GM21825 (cell line): ENCODE data around the gene ITPR2.
A peak's percentile ranks its signal among the peaks of the same experiment; 100 is the strongest.

Experiments used
- ATAC-seq: cut with Tn5 transposase; IDR thresholded peaks from one replicate; pipeline ENCODE4 v1.9.1; 2021; ENCODE audit warnings: mild to moderate bottlenecking, moderate library complexity; ENCODE audit not compliant: unreplicated experiment

Gene ITPR2

DNA sequence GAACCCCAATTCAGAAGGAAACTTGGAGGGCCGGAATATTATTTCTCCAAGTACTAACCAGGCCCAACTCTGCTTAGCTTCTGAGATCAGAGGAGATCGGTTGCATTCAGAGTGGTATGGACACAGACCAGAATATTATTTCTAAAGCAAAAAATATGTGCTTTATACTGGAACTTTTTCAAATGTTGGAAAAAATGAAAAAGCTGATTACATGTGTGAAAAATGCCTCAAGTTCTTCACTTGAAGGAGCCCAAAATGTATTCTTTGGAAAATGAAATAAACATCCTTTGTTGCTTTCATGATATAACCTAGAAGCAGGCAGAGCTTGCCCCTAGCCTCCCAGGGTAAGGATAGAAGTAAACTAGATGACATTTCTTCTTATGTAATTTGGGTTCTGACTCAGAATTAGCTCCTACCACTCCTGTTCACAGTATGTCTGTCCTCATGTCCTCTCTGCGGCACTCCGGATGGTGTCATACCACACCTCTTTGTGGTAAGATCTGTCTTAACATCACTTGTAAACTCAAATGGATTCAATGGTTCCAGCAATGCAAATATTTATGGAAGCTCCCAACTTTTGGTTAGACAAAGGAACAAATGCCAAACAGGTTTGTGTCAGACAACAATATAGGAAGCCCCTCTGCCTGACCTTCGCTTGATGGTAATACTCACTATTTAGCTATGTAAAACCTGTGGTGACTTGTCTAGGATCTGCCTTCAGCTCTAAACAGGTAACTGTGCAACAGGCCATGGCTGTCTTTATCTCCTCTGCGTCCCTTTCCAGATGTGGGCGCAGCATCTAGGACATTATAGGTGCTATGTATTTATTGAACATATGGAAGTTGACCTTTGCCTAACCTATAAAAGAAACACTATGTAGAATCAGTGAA is 459.1 kb downstream of the ITPR2 start:
- ATAC-seq, result no peak

DNA sequence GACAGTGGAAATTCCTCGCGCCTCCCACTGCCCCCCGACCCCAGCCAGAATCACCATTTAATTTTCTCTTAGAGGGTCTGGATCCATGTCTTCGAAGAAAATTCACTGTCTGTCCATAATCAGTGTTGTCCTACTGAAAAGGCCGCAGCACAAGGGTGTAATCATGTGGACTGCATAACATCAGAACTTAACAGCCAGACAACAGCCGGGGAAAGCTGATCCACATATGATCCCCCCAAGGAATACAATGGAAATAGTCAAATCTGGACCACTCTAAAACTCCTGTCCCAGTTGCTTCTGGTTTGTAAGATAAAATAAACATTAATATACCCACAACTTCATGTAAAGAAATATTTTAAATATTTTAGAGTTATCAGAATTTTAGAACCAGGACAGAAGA is 460.1 kb downstream of the ITPR2 start:
- no peak for ATAC-seq

DNA sequence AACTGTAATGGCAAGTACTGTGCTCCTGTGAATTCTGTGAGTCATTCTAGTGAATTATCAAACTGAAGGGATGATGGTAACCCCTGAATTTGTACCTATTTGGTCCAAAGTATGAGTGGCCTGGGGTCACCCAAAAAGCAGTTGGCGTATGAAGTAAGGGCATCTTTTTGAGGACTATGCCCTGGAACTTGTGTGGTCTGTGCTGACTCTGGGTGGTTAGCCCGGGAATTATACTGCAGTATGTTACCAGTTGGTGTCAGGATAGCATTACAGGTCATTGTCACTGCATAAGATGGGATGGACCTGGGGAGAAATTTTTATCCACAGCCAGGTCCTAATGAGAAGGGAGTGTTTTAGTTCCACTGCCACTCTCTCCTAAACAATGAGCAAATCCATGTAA is 462.9 kb downstream of the ITPR2 start:
- ATAC-seq, result no peak

DNA sequence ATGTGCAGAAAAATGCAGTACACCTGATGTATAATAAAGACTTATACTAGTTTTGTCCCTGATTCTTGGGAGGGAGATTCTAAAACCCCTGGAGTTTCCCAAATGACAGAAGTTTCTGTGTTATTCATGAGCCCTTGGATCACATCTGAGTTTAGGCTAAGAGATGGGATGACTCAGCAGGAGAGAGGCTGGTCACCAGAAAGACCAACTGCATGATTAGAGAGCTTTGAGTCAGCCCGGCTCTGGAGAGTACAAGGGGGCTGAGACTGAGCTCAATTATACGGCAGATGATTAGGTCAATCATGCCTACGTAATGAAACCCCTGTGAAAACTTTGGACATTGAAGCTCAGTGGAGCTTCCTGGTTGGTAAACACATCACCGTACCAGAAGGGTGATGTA is 463.4 kb downstream of the ITPR2 start:
- ATAC-seq, result no peak

DNA sequence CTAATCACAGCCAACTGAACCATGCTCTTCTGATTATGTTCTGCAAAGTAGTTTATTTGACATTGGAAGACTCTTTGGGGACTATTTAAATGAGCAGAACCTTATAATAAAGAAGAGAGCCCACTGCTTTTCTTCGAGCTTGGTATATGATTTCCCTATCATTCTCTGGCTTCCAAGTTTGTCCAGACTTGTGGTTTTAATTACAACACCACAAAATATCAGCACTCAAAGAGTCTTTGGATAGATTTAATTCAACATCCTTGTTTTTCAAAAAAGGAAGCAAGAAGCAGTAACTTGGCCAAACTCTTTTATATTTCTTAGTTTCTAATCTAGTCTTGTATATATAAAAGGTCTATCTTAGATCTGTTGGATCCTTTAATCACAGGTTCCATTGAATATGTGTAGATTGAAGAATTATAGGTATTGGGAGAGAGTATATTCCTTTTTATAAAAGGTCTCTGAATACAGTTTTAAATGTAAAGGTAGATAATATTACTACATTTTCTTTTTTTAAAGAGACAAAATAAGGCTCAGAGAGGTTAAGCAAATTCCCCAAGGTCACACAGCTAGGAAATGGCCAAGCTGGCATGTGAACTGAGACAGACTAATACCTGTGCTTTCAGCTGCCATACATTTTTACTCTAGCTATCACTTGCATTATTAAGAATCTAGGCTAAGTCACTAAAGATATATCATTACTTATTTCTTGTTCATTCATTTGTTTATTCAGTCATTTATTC is 464.8 kb downstream of the ITPR2 start:
- ATAC-seq, result no peak

DNA sequence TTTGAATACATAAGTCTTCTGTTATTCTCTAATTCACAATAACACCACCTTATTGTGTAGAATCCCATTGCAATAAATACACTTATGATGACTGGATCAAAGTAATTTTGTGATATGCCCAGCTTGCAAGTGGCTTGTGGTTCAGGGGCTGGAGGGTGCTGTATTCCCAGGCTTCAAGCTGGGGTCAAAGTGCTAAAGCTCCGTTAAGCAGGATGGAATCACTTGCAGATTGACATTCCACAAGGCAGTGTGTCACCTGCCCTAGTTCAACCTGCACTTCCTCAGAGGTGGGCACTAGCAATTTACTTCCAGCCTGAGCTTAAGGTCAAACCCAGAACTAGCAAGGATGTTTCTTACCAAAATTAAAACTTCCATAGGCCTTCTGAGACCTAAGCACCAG is 471.0 kb downstream of the ITPR2 start:
- ATAC-seq, result no peak

DNA sequence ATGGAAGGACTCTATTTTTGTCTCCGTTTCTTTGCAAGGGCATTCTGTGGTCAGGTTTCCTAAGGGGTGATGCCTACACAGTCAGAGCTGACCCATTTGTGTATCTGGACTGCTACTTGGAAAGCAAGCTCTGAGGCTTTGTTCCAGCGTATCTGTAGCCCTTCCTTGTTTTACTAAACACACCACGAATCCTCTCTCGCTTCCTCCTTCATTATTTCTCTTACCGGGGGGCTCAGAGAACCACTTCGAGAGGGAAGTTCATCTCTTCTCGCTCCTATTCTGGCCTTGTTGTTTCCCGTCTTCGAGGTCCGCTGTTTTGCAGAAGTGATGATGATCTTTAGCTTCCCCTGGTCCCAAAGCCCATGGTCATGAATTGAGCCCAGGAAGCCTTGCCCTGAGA is 472.9 kb downstream of the ITPR2 start:
- ATAC-seq, result no peak

DNA sequence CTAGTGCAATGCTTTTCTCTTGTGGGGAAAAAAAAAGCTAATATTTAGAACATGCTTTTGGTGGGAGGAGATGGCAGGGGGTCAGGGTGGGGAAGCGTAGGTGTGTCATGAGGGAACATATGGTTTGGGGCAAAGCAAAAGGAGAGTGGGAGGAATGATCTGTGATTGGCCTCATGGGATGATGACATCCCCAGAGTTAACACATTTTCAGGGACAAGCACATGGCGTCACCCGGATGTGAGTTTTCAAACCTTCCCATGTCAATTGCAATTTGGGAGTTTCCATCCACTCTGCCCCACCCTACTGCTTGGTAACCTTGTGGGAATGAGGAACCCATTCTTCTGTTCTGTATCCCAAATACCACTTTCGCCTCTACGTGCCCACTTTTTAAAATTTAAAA is 473.4 kb downstream of the ITPR2 start:
- no peak for ATAC-seq

DNA sequence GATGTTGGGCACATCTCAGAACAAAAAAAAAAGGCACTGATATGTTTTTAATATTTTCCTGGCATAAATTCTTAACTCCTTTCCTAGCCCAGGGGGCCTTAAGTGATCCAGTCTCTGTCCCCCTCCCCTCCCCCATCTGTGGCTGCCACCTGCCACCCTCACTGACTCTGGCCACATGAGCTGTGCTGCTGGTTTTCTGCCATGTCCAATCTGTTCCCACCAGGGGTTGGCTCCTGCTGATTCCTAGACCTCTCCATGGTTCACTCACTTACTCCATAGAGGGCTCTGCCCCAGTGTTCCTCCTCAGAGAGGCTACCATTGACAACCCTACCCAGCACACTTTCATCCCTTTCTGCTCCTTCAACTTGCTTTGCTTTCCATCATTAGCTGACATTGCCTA is 474.3 kb downstream of the ITPR2 start:
- no peak for ATAC-seq

DNA sequence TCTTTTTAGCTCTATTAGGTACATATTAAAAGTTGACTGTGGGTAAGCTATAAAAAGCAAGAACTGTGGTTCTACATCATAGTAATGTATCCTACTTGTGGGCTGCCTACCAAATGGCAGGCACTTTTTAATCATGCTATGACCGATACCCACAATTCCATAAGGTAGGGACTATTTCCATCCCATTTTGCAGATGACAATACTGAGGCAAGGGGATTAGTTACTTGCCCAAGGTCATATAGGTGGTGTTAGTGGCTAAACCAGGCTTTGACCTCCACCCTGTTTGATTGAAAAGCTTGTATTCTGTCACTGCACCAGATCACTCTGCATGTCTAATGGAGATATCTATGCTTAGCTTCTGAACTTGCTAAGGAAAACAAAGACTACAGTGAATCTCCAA is 485.7 kb downstream of the ITPR2 start:
- no peak for ATAC-seq

DNA sequence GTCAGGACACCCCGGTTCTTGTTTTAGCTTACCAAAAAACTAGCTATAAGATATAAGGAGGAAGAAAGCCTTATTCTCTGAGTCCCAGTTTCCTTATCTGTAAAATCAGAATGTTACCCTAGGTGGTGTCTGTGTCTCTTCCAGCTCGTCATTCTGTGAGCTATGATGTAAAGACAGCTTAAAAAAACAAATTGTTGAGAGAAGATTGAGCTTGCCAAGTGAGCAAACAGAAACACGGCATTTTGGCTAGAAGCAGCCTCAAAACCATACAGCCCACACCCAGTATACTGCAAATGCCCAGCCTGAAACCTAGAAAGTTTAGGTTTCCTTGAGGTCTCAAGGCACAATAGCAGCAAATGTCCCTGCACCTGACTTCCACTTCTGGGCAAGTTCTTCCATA is 486.3 kb downstream of the ITPR2 start:
- no peak for ATAC-seq

DNA sequence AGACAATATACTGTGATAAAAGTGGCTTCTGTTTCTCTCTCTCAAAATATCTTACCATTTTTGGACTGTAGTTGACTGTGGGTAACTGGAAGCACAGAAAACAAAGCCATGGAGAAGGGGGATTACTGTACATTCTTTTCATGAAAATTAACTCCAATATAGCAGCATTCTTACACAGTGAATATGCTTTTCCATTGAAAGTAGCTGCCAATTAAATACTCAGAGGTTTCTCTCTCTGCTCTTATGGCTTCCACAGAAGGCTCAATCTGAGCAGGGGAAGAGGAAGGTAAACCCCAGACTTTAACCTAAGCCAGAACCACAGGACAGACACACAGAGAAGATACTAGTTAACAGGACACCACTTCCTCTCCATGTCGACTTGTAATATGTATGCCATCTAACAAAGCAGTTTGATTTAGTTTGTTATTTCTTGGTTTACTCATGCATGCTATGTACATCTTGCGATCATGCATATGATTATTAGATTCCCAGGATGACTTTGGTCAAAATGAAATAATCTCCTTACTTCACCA is 487.5 kb downstream of the ITPR2 start:
- ATAC-seq, result no peak

DNA sequence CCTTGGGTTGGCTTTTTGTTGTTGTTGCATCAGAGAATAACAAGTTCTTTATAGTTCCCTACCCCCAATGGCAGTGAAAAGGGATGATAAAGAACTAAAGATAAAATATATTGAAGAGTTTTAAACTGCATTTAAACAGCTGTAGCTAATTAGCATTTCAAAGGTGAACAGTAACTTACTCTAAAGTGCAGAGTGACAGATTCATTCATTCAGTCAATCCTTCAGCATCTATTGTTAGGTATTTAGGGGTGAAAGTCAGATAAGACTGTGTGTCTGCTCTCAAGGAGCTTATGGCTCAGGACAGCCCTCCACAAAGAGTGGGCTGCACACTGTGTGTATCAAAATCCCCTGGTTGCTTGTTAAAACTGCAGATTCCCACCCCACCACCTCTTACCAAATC is 491.5 kb downstream of the ITPR2 start:
- ATAC-seq, result no peak

DNA sequence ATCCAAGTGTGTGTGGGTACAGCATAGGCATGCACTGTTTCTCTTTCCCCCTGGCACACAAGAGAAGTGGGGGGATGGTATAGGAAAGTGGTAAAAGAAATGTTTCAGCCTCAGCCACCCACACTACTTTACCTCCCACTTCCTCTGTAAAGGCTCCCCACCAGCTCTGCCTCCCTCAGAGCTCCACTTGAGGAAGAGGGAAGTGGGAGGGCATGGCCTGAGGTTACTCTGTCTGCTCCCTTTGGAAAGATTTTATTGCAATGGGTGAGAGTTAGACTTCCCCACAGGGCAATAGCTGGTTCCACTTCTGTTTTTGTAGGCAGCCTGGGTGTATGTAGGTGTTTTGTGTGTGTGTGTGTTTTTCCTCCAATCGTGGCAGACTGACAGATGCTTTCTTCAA is 492.3 kb downstream of the ITPR2 start:
- peak; percentile 65 for ATAC-seq

DNA sequence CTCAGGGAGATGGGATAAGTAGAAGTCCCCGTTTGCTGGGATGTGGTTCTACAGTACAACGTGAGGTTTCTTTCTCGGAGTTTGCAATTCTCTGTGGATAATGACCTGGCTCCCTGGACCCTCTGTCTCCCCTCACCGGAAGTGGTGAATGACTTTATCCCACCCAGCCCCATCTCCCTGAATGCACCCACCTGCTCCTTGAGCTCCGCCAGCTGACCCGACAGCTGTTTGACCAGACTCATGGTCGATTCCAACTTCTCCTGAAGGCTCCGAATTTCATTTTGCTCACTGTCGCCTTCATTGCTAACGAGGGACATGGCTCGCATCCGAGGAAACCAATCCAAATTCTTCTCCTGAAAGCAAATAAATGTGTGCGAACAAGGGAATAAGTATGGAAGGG is 493.0 kb downstream of the ITPR2 start:
- no peak for ATAC-seq

DNA sequence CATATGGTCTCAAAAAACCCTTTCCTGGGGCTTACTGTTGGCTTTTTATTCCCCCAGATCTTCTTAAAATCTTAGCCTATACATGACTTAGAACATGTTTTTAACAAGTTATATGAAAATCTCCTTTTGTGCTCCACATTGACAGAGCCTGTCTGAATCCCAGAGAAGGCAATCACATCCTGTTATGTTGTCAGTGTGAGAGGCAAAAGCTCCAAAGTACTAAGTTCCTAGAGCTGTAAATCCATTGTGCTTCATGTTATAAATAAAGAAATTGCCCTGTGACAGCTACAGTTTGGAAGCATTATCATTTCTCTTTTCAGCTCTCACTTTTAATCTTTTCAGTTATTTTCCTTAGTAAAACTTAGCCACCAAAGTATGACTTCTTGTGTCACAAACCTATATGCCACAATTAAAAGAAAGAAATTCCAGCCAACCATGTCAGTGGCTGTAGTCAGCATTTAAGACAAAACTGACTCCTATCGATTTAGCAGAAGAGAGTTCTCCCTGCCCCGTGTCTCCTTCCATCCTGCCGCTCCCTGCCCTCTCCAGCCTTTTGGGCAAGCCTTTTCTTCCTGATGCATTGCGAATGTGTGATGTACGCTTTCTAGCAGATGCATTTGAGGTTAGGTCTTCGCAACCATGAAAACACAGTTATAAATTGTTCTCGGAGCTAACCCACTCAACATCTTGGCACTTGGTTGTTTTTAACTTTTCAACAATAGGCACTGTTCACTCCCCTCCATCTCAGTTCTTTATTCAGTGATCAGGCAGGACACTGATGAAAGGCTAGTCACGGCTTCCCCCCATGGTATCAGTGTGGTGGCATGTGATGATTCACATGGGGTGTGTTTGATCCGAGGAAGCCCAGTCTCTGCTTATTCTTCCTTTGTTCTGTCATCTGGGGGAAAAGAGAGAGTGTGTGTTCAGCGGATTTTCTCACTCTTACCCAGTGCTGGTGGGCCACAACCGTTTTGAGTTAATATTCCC is 494.1 kb downstream of the ITPR2 start:
- ATAC-seq, result no peak

DNA sequence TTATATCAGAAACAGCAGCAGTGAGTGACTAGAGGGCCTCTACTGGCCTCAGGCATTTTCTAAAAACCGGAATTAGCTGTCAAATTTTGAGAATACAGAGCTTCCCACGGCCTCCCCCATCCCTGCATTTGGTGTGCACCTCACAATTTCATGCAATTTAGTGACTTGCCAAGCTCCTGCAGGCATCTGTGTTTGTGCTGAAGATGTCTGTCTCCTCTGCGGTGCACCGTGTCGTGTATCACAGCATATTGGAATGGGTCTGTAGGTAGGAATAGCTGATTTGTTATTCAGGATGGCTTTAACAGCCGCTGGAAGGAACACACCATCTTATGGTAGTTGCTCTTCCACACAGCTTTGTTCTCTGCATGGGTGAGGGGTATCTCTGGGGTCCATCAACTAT is 497.3 kb downstream of the ITPR2 start:
- ATAC-seq, result no peak

DNA sequence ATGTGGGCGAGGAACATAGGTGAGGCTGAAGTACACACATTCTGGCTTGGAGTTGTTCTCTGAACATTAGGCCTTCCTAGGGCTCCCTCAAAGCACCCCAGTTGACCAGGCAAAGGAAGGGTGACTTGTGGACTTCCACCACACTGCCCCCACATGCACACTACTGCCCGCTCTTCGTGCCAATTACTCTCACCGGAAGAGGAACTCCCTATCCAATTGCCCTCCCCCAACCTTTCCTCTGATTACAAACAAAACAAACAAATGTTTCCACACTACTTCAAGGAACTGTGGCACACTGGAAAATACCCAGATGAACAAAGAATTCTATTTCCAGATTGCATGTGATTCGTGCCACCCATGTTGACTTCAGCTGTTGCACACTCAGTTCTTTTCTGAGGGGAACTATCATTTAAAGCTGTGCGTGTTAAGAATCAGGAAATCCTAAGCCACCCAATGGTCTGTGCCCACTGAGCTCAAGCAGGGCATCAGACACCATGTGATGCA is 498.3 kb downstream of the ITPR2 start:
- no peak for ATAC-seq

DNA sequence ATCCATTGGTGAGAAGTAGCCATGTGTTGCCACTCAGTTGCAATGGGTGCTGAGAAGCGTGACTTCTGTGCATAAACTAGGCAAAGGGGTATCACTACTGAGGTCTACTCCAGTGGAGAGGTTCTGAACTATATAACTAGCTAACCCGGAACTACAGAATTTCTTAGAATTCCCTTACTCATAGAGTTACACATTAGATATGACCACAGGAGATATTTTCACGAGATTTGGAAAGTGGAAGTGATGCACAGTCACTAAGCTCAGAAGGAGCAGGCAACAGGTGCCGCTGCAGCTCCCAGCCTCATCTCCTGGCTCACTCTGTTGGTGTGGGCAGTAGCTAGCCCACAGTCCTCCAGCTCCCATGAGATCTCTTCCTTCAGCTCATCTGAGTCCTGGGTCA is 501.0 kb downstream of the ITPR2 start:
- ATAC-seq, result no peak

DNA sequence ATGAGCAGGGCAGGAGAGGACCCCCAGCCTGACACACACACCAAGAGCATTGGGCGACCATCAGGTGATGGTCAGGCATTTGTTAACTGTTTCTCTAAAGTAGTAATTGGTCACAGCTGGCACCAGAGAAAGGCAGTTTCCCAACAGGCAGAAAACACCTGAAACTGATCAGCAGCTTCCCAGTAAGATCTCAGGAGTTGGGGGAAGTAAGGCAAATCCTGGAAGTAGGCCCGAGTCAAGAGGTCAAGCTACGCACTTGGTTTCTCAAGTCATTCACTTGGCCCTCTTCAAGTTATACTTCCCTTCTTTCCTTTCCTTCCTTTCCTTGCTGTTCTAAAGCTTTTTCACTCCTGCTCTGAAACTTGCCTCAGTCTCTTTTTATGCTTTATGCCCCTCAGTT is 501.9 kb downstream of the ITPR2 start:
- ATAC-seq, result no peak
